Endothelial cell (in vitro differentiated cells): Measurements from ENCODE around the gene DACT3. TPM values are rescaled to one million over a fixed set of nuclear protein-coding genes. Genes with fewer than 3 reads are reported as not detected.

Experiments
- DNase-seq: peaks from one replicate; pipeline ENCODE4 v3.0.0; 2021; ENCODE audit warnings: low spot score
- H3K27ac Mint-ChIP-seq: one replicate; pipeline ENCODE4 v1.8.0; 2021; ENCODE audit warnings: mixed read lengths, inconsistent platforms; ENCODE audit not compliant: unreplicated experiment
- H3K27me3 Mint-ChIP-seq: one replicate; pipeline ENCODE4 v1.8.0; 2021; ENCODE audit warnings: mild to moderate bottlenecking, moderate library complexity, mixed read lengths, inconsistent platforms; ENCODE audit not compliant: unreplicated experiment
- H3K36me3 Mint-ChIP-seq: one replicate; pipeline ENCODE4 v1.8.0; 2021; ENCODE audit warnings: mild to moderate bottlenecking, low read depth, mixed read lengths, inconsistent platforms; ENCODE audit not compliant: unreplicated experiment
- H3K4me1 Mint-ChIP-seq: one replicate; pipeline ENCODE4 v1.8.0; 2021; ENCODE audit warnings: mild to moderate bottlenecking, mixed read lengths, inconsistent platforms; ENCODE audit not compliant: unreplicated experiment
- H3K4me3 Mint-ChIP-seq: one replicate; pipeline ENCODE4 v1.8.0; 2021; ENCODE audit warnings: mild to moderate bottlenecking, mixed read lengths, inconsistent platforms; ENCODE audit not compliant: unreplicated experiment
- H3K9me3 Mint-ChIP-seq: one replicate; pipeline ENCODE4 v1.8.0; 2021; ENCODE audit warnings: mixed read lengths, inconsistent platforms; ENCODE audit not compliant: unreplicated experiment
- CTCF ChIP-seq: fragments of 200-600 bp; sonication (generic); IDR thresholded peaks from one replicate; pipeline ENCODE4 v1.5.0; 2021; ENCODE audit warnings: antibody characterized with exemption; ENCODE audit not compliant: unreplicated experiment
- total RNA-seq: library from RNA; stranded (reverse); fragmentation: NEBNext Ultra II Directional; extraction: Animal tissue kit (Norgen Biotek cat#: 25700); gene quantifications from one replicate; pipeline ENCODE4 v1.2.1, GENCODE V29; 2021; ENCODE audit not compliant: unreplicated experiment

DACT3 gene
- total RNA-seq, 1 donor from 2014 or later, result 1.1 TPM

- TF ChIP-seq CTCF, result no peak
- H3K9me3 Mint-ChIP-seq, result no peaks in the 10 kb centered on the region
- peaks cover 61% of the 10 kb centered on the region for H3K36me3 Mint-ChIP-seq
- no peaks in the 10 kb centered on the region for H3K4me1 Mint-ChIP-seq
- H3K27ac Mint-ChIP-seq, result no peak overlapping the region
- H3K4me3 Mint-ChIP-seq, result no peak overlapping the region
- DNase-seq, result no peak
- peaks cover 22% of the 10 kb centered on the region for H3K27me3 Mint-ChIP-seq
These were observed 32.8 kb upstream of the DACT3 start for GRCh38 chr19:46693760-46694159.

DNA sequence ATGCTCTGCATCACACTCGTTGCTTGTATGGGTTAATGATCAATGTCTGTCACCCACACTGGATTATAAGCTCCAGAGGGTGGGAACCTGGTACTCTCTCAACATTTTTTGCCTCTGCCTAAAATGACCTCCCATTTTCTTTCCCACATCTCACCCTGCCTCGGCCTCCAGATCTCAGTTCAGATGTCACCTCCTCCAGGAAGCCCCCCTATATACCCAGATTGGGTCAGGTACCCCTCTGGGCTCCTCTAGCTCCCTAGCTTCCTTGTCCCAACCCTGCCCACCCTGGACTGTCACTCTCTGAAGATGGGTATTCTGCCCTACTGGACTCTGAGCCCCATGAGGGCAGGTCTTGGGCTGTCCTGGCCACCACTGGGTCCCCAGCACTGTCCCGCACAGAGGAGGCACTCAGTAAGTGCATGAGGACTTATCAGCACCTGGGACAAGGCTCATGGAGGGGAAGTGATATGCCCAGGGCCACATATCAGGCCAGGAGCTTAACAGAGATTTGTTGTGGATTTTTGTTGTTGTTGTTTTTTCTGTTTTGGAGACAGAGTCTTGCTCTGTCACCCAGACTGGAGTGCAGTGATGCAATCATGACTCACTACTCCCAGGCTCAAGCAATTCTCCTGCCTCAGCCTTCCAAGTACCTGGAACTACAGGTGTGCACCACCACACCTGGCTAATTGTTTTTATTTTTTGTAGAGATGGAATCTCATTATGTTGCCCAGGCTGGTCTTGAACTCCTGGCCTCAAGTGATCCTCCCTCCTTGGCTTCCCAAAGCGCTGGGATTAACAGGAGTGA, 32.1 kb upstream of the DACT3 start:
- H3K27me3 Mint-ChIP-seq, result peaks cover 21% of the 10 kb centered on the region
- peaks cover 56% of the 10 kb centered on the region for H3K36me3 Mint-ChIP-seq
- no peak for TF ChIP-seq CTCF
- no peaks in the 10 kb centered on the region for H3K9me3 Mint-ChIP-seq
- H3K4me3 Mint-ChIP-seq, result peak overlapping the region; percentile 61
- H3K27ac Mint-ChIP-seq, result peak overlapping the region; percentile 63
- H3K4me1 Mint-ChIP-seq, result no peaks in the 10 kb centered on the region
- DNase-seq, result no peak

DNA sequence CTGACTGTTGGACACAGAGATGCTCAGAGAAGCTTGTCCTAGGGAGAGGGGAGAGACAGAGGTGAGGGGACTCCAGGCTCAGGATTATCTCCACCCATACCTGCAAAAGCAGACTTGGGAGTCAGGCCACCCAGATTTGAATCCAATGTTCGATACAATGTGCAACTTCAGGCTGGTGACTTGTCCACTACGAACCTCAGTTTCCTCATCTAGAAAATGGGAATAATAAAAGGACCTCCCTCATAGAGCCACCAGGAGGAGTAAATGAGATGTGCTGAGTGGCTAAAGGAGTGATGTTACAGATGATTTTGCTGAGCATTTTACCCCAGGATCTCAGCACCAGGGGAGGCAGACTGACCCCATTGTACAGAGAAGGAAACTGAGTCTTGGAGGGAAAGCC, 31.0 kb upstream of the DACT3 start:
- H3K4me3 Mint-ChIP-seq, result peak overlapping the region; percentile 61
- H3K27ac Mint-ChIP-seq, result no peak overlapping the region
- H3K36me3 Mint-ChIP-seq, result peaks cover 51% of the 10 kb centered on the region

GRCh38 chr19:46691104-46691503, 30.1 kb upstream of the DACT3 start:
- H3K9me3 Mint-ChIP-seq, result no peaks in the 10 kb centered on the region
- no peaks in the 10 kb centered on the region for H3K4me1 Mint-ChIP-seq
- no peak for DNase-seq
- peak overlapping the region; percentile 73 for H3K4me3 Mint-ChIP-seq
- peaks cover 48% of the 10 kb centered on the region for H3K36me3 Mint-ChIP-seq
- H3K27me3 Mint-ChIP-seq, result peaks cover 14% of the 10 kb centered on the region
- no peak overlapping the region for H3K27ac Mint-ChIP-seq
- TF ChIP-seq CTCF, result no peak

More for the DNA sequence above, 31.0 kb upstream of the DACT3 start:
- Mint-ChIP-seq H3K27me3 (peaks cover 18% of the 10 kb centered on the region), H3K9me3 (no peaks in the 10 kb centered on the region), H3K4me1 (no peaks in the 10 kb centered on the region)
- TF ChIP-seq CTCF, result no peak
- DNase-seq, result no peak

GRCh38 chr19:46689358-46689757, 28.4 kb upstream of the DACT3 start:
- Mint-ChIP-seq H3K9me3 (no peaks in the 10 kb centered on the region), H3K27me3 (peaks cover 10% of the 10 kb centered on the region), H3K27ac (no peak overlapping the region), H3K36me3 (peaks cover 50% of the 10 kb centered on the region), H3K4me3 (peak overlapping the region; percentile 51), H3K4me1 (no peaks in the 10 kb centered on the region)
- no peak for TF ChIP-seq CTCF
- DNase-seq, result no peak
